ENCODE data around the gene FLT3. TPM values are rescaled to one million over a fixed set of nuclear protein-coding genes. Genes with fewer than 3 reads are reported as not detected.

Gene FLT3
- total and polyA plus RNA-seq, 10 of the 15 experiments (the other 5 are each of a cell fraction or from before 2014, with no cell fraction given) = 0.04 to 0.19 (median 0.11) TPM; not detected in 1

GRCh38 chr13:27964741-27965323 lies 135.5 kb downstream of the FLT3 start:
- no TSS peak for BruUV-seq (replicated peaks)
- H4K20me1 ChIP-seq (ENCODE audit: control insufficient read depth, insufficient read depth) = no peaks in the 10 kb centered on the region
- FAIRE-seq = no peak
- WGBS (ENCODE audit: insufficient coverage, insufficient replicate concordance, low lambda C conversion rate, missing lambda C conversion rate) = 31% methylated on average over 15 of the region's 15 CpGs
- CTCF ChIA-PET = interaction anchor here (1.0 to 14.0 kb wide), 3 partner anchors 11 to 136 kb away, joined by 4 to 360 read pairs (median 4); no protein-coding TSS in a partner anchor
- RAD21 ChIA-PET (ENCODE audit: unreplicated experiment) = interaction anchor here (0.6 to 1.0 kb wide), 2 partner anchors 9 to 76 kb away, joined by 3 to 4 read pairs; no protein-coding TSS in a partner anchor
- SMC1A ChIA-PET (ENCODE audit: uncharacterized antibody, unreplicated experiment) = interaction anchor here (0.7 to 1.5 kb wide), 5 partner anchors 11 to 178 kb away, joined by 3 to 4 read pairs (median 3); no protein-coding TSS in a partner anchor
- peaks cover 19 to 27% of the 10 kb centered on the region in 2 experiments for H3K27me3 ChIP-seq (replicated peaks in 1 of 2; ENCODE audit: control insufficient read depth in 2 of 2, insufficient read depth in 2 of 2, low read length in 1 of 2)
- ATAC-seq = no peak
- H3K27ac ChIP-seq (ENCODE audit: control insufficient read depth, insufficient read depth) = no peak overlapping the region
- intact Hi-C loops (cut with micrococcal nuclease; ENCODE audit: unreplicated experiment) = loop anchor here (5.0 kb wide), 1 partner anchor 593 kb away; no protein-coding TSS in a partner anchor
- in situ Hi-C loops (cut with MboI) = no loop called here
- no peak for DNase-seq (ENCODE audit: low read depth, low spot score)
- H3K4me2 ChIP-seq (ENCODE audit: control insufficient read depth, insufficient read depth) = no peak overlapping the region
- no peak overlapping the region for H3K4me3 ChIP-seq
- POLR2A ChIA-PET = interaction anchor here (0.7 kb wide), 1 partner anchor 139 kb away, joined by 3 read pairs; no protein-coding TSS in a partner anchor
- no peaks in the 10 kb centered on the region for H3K36me3 ChIP-seq (ENCODE audit: control insufficient read depth in 2 of 2, insufficient read depth in 2 of 2, low read length in 1 of 2)
- no peaks in the 10 kb centered on the region for H3K9me3 ChIP-seq (replicated peaks; ENCODE audit: control insufficient read depth, insufficient read depth, low read length)
- H3K9ac ChIP-seq (ENCODE audit: control insufficient read depth, insufficient read depth, low read length) = no peak overlapping the region
- no peaks in the 10 kb centered on the region for H3K4me1 ChIP-seq (ENCODE audit: control insufficient read depth, insufficient read depth, low read length)
- no peak overlapping the region for H2AFZ ChIP-seq (ENCODE audit: control insufficient read depth, low read depth, low read length)
- no peaks in the 10 kb centered on the region for H3K79me2 ChIP-seq (ENCODE audit: control insufficient read depth, insufficient read depth, low read length)
- TF ChIP-seq CUX1 (IDR thresholded peaks at IDR 0.05; ENCODE audit: insufficient replicate concordance, low read depth, low read length) = no peak
- TF ChIP-seq YY1 (IDR thresholded peaks at IDR 0.05; ENCODE audit: low read depth, low read length) = no peak
- TF ChIP-seq HSF1 (IDR thresholded peaks at IDR 0.05; ENCODE audit: low read depth, low read length) = no peak
- no peak for TF ChIP-seq POLR2AphosphoS5 (IDR thresholded peaks at IDR 0.05; ENCODE audit: low read length)
- TF ChIP-seq STAT3 (IDR thresholded peaks at IDR 0.05; ENCODE audit: low read depth, low read length) = no peak
- no peak for TF ChIP-seq FOXM1 (IDR thresholded peaks at IDR 0.05; ENCODE audit: low read depth, low read length)
- no peak for TF ChIP-seq EED (IDR thresholded peaks at IDR 0.05; ENCODE audit: low read depth)
- no peak for TF ChIP-seq CHD2 (IDR thresholded peaks at IDR 0.05; ENCODE audit: borderline replicate concordance, low read depth, low read length)
- no peak for TF ChIP-seq NKRF (conservative IDR thresholded peaks at IDR 0.05)
- no peak for TF ChIP-seq ZBTB11 (CRISPR knock-in tag; IDR thresholded peaks at IDR 0.05)
